NCI-H2107 (cell line): ENCODE data around the gene WDR7.
"Not testable (repeated sequence)": the region's sequence is repeated elsewhere in the genome, so short reads cannot be mapped to it uniquely, and the experiment has no call there.

Experiments used
- DNase-seq: peaks from one replicate; lab custom pipeline; 2025; lab: John Stamatoyannopoulos, UW

WDR7 gene

GRCh38 chr18:56654280-56654679 lies 3.1 kb downstream of the WDR7 start:
- not testable (repeated sequence) for DNase-seq

- no peak for DNase-seq
These were observed 7.1 kb downstream of the WDR7 start for GRCh38 chr18:56658261-56658660.

- no peak for DNase-seq
These were observed 8.0 kb downstream of the WDR7 start for GRCh38 chr18:56659111-56659510.

GRCh38 chr18:56660655-56661054 lies 9.5 kb downstream of the WDR7 start:
- DNase-seq = no peak

- no peak for DNase-seq
These were observed 10.4 kb downstream of the WDR7 start for GRCh38 chr18:56661360-56662062.

GRCh38 chr18:56662063-56662408 lies 10.9 kb downstream of the WDR7 start:
- DNase-seq = no peak

GRCh38 chr18:56662502-56662901 lies 11.3 kb downstream of the WDR7 start:
- no peak for DNase-seq

GRCh38 chr18:56662902-56663301 lies 11.7 kb downstream of the WDR7 start:
- DNase-seq = no peak

- DNase-seq = no peak
These were observed 21.2 kb downstream of the WDR7 start for GRCh38 chr18:56672391-56672790.

GRCh38 chr18:56672981-56673380 lies 21.8 kb downstream of the WDR7 start:
- no peak for DNase-seq

GRCh38 chr18:56676639-56677038 lies 25.5 kb downstream of the WDR7 start:
- DNase-seq = no peak

GRCh38 chr18:56678836-56679565 lies 27.8 kb downstream of the WDR7 start:
- no peak for DNase-seq

GRCh38 chr18:56684277-56684676 lies 33.1 kb downstream of the WDR7 start:
- DNase-seq = no peak

GRCh38 chr18:56691530-56691929 lies 40.4 kb downstream of the WDR7 start:
- no peak for DNase-seq

- DNase-seq = no peak
These were observed 45.8 kb downstream of the WDR7 start for GRCh38 chr18:56696966-56697365.

GRCh38 chr18:56702946-56703345 lies 51.8 kb downstream of the WDR7 start:
- peak; percentile 55 for DNase-seq

- no peak for DNase-seq
These were observed 58.3 kb downstream of the WDR7 start for GRCh38 chr18:56709463-56709862.

- no peak for DNase-seq
These were observed 60.7 kb downstream of the WDR7 start for GRCh38 chr18:56711708-56712445.

GRCh38 chr18:56712761-56713160 lies 61.6 kb downstream of the WDR7 start:
- DNase-seq = no peak

GRCh38 chr18:56715121-56715520 lies 64.0 kb downstream of the WDR7 start:
- DNase-seq = no peak

GRCh38 chr18:56716692-56717146 lies 65.6 kb downstream of the WDR7 start:
- DNase-seq = no peak

- no peak for DNase-seq
These were observed 69.9 kb downstream of the WDR7 start for GRCh38 chr18:56721031-56721430.

GRCh38 chr18:56721491-56721890 lies 70.3 kb downstream of the WDR7 start:
- no peak for DNase-seq
